MCF 10A (cell line): Measurements from ENCODE around the gene KCNJ6. TPM values are rescaled to one million over a fixed set of nuclear protein-coding genes. Genes with fewer than 3 reads are reported as not detected.
A peak's percentile ranks its signal among the peaks of the same experiment; 100 is the strongest.

Experiments used
- BruUV-seq: library from RNA; stranded (reverse); fragments of 400-500 nt; replicated peaks from 2 replicates; lab custom pipeline; 2021; lab: Mats Ljungman, UMichigan
- CTCF ChIA-PET: fragments of 300-600 bp; sonication (Branson Sonifier 250); formaldehyde crosslinking; extraction: SDS; loops from one replicate; lab custom pipeline; 2021; ENCODE audit warnings: antibody characterized with exemption, inconsistent platforms; lab: Yijun Ruan, JAX
- POLR2A ChIA-PET: fragments of 300-600, 350-650 bp; sonication (Branson Sonifier 250); formaldehyde crosslinking; extraction: SDS; loops from one replicate; lab custom pipeline; 2020; ENCODE audit warnings: antibody characterized with exemption, inconsistent platforms; lab: Yijun Ruan, JAX
- DNase-seq: peaks from one replicate; pipeline ENCODE4 v3.0.0-alpha.2; 2018; ENCODE audit not compliant: unreplicated experiment
- H3K27ac Mint-ChIP-seq: one replicate; pipeline ENCODE4 v1.8.0; 2022; ENCODE audit warnings: mild to moderate bottlenecking, low read depth, mixed read lengths; ENCODE audit not compliant: unreplicated experiment
- H3K27me3 Mint-ChIP-seq: one replicate; pipeline ENCODE4 v1.8.0; 2022; ENCODE audit warnings: mixed read lengths; ENCODE audit not compliant: insufficient read depth, unreplicated experiment
- H3K36me3 Mint-ChIP-seq: one replicate; pipeline ENCODE4 v1.8.0; 2022; ENCODE audit warnings: mild to moderate bottlenecking, moderate library complexity, mixed read lengths; ENCODE audit not compliant: insufficient read depth, unreplicated experiment
- H3K4me1 Mint-ChIP-seq: one replicate; pipeline ENCODE4 v1.8.0; 2022; ENCODE audit warnings: mixed read lengths; ENCODE audit not compliant: insufficient read depth, unreplicated experiment
- H3K4me3 Mint-ChIP-seq: one replicate; pipeline ENCODE4 v1.8.0; 2022; ENCODE audit warnings: mild to moderate bottlenecking, moderate library complexity, mixed read lengths; ENCODE audit not compliant: unreplicated experiment
- H3K9me3 Mint-ChIP-seq: one replicate; pipeline ENCODE4 v1.8.0; 2022; ENCODE audit warnings: mixed read lengths; ENCODE audit not compliant: unreplicated experiment
- intact Hi-C: fragments of 100-400 bp; cut with micrococcal nuclease; formaldehyde crosslinking; loops from 2 replicates; pipeline ENCODE4 v1.14.1; 2022
- total RNA-seq: library from RNA; stranded (reverse); gene quantifications from 2 replicates; pipeline ENCODE4 v1.2.3, GENCODE V29; 2022
- TF ChIP-seq, protein P1 (sequence below): fragments of 200-600 bp; IDR thresholded peaks from one replicate; pipeline ENCODE4 v1.8.0; 2022; ENCODE audit warnings: antibody characterized with exemption, mild to moderate bottlenecking; ENCODE audit not compliant: unreplicated experiment

The KCNJ6 gene
- total RNA-seq, 1 experiment from 2014 or later, result 0.28 TPM

DNA sequence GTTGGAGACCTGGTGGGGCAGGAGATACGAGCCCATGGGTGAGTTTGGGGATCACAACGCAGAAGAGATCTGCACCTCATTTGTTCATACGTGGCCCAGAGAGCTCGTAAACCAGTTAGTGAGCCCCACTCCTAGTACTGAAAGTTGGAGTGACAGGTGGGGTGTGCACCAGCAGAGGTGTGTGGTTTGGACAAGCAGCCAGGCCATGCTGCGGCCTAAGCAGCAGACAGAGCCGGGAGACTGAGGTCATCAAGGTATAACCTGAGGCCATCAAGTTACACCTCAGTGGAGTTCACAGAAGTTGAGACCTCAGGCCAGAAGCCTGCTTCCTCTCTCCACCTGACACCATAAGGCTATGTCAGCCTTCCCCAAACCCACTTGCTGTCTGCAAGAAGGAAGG lies 27.6 kb downstream of the KCNJ6 start:
- no peak overlapping the region for H3K4me3 Mint-ChIP-seq
- POLR2A ChIA-PET, result no interaction called here
- no peaks in the 10 kb centered on the region for H3K9me3 Mint-ChIP-seq
- H3K36me3 Mint-ChIP-seq, result no peaks in the 10 kb centered on the region
- no peak overlapping the region for H3K27ac Mint-ChIP-seq
- CTCF ChIA-PET, result interaction anchor here (1.2 kb wide), 1 partner anchor 280 kb away, joined by 5 read pairs; no protein-coding TSS in a partner anchor
- no peak for DNase-seq
- no peaks in the 10 kb centered on the region for H3K4me1 Mint-ChIP-seq
- intact Hi-C loops, result no loop called here
- no peaks in the 10 kb centered on the region for H3K27me3 Mint-ChIP-seq
- TF ChIP-seq, protein P1, sequence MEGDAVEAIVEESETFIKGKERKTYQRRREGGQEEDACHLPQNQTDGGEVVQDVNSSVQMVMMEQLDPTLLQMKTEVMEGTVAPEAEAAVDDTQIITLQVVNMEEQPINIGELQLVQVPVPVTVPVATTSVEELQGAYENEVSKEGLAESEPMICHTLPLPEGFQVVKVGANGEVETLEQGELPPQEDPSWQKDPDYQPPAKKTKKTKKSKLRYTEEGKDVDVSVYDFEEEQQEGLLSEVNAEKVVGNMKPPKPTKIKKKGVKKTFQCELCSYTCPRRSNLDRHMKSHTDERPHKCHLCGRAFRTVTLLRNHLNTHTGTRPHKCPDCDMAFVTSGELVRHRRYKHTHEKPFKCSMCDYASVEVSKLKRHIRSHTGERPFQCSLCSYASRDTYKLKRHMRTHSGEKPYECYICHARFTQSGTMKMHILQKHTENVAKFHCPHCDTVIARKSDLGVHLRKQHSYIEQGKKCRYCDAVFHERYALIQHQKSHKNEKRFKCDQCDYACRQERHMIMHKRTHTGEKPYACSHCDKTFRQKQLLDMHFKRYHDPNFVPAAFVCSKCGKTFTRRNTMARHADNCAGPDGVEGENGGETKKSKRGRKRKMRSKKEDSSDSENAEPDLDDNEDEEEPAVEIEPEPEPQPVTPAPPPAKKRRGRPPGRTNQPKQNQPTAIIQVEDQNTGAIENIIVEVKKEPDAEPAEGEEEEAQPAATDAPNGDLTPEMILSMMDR, result no peak
- BruUV-seq, result no TSS peak

- no peaks in the 10 kb centered on the region for H3K36me3 Mint-ChIP-seq
- no peak overlapping the region for H3K27ac Mint-ChIP-seq
- no peak overlapping the region for H3K4me3 Mint-ChIP-seq
- TF ChIP-seq, protein P1, result no peak
- H3K27me3 Mint-ChIP-seq, result no peaks in the 10 kb centered on the region
- no peak for DNase-seq
- no TSS peak for BruUV-seq
- no peaks in the 10 kb centered on the region for H3K9me3 Mint-ChIP-seq
- ChIA-PET CTCF (no interaction called here), POLR2A (interaction anchor here (0.7 kb wide), 1 partner anchor 27 kb away, joined by 3 read pairs; no protein-coding TSS in a partner anchor)
- intact Hi-C loops, result no loop called here
- H3K4me1 Mint-ChIP-seq, result no peaks in the 10 kb centered on the region
These were observed 29.4 kb downstream of the KCNJ6 start for GRCh38 chr21:37886726-37887299.

DNA sequence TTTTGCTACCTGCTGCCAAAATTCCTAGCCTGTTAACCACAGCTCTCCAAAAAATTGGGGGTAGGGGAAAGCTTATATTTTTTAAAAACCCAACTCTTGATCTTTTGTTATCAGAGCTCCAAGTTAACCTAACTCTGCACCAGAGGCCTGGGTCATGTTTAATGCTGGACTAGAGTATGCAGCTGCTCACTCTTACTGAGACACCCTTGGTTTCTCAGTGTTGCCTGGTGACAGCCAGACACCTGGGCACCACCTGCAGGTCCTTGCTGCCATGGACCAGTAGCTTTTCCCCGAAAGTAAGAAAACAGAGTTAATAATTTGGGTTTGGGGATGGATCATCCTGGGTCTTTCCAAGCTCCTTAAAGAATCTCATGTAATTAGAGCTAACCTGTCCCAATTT lies 30.1 kb downstream of the KCNJ6 start:
- intact Hi-C loops, result no loop called here
- ChIA-PET POLR2A (interaction anchor here (0.7 kb wide), 1 partner anchor 28 kb away, joined by 3 read pairs; no protein-coding TSS in a partner anchor), CTCF (interaction anchor here (0.6 kb wide), 1 partner anchor 174 kb away, joined by 3 read pairs; no protein-coding TSS in a partner anchor)
- Mint-ChIP-seq H3K27ac (no peak overlapping the region), H3K4me3 (no peak overlapping the region), H3K9me3 (no peaks in the 10 kb centered on the region), H3K36me3 (no peaks in the 10 kb centered on the region), H3K27me3 (no peaks in the 10 kb centered on the region), H3K4me1 (no peaks in the 10 kb centered on the region)
- DNase-seq, result no peak
- BruUV-seq, result no TSS peak
- TF ChIP-seq, protein P1, result no peak

DNA sequence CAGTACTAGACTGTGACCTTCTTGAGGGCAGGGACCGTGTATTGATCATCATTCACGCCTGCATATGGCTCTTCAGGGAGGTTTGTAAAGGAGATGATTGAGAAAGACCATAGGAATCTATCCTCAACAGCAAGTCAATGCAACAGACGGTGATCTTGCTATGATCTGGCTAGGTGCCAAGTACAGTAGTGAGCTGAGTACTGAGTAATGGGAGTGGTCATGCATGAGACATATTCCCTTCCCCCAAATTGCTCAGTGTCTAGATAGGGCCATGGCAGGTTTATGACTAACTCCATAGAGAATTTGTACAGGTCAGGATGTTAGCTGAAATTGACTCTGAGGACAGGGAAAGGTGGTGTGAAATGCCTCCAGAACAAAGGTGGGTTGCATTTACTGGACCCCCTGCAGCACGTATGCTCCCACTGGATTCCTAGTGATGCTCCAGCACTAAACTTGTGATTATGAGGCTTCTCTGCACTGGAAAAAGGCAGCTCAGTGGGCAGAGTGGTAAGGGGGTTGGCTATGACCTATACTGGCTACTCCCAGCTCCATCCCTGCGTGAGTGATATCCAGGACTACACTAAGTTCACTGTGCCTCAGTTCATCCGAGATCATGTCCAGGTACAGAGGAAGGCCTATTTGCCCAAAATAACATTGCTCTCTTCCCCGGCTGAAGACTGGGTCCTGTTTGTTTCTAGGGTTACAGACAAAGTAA lies 37.2 kb downstream of the KCNJ6 start:
- BruUV-seq, result no TSS peak
- intact Hi-C loops, result no loop called here
- Mint-ChIP-seq H3K4me1 (peaks cover 27% of the 10 kb centered on the region), H3K36me3 (no peaks in the 10 kb centered on the region), H3K4me3 (no peak overlapping the region), H3K9me3 (no peaks in the 10 kb centered on the region), H3K27me3 (no peaks in the 10 kb centered on the region), H3K27ac (no peak overlapping the region)
- TF ChIP-seq, protein P1, result no peak
- peak; percentile 95 for DNase-seq
- CTCF ChIA-PET, result interaction anchor here (0.6 to 1.3 kb wide), 2 partner anchors 22 to 38 kb away, joined by 3 read pairs; partner anchors contain the start of gene KCNJ6
- POLR2A ChIA-PET, result interaction anchor here (0.5 to 1.2 kb wide), 6 partner anchors 8 to 329 kb away, joined by 3 to 5 read pairs (median 4); no protein-coding TSS in a partner anchor
